Measurements from ENCODE around the gene HJV. TPM values are rescaled to one million over a fixed set of nuclear protein-coding genes. Genes with fewer than 3 reads are reported as not detected.

HJV gene
- total RNA-seq, 6 experiments from 2014 or later = 53.0 to 215 (median 109) TPM

DNA sequence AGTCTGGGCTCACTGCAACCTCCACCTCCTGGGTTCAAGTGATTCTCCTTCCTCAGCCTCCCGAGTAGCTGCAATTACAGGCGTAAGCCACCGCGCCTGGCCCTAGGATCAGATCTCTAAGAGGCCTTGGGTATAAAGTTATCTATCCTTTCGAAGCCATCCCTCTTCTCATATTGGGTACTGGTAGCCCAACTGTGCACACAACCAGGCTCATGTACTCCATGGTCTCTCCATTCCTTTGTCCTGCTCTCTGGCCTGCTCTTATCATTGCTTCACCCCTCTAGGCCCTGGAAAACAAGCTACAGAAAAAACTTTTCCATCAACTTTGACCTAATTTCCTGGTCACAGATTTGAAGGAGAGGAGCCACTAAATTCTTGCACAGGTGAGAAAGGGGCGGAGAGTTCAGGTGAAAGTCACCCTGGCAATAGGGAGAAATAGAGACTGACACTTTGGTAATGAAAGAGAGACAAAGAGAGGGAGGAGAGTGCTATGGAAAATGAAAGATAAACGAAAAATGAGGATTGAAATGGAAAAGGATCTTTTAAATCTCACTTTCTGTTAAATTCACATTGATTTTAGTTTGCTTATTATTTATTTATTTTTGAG is 31.2 kb downstream of the HJV start:
- Histone ChIP-seq H3K27me3 (no peaks in the 10 kb centered on the region), H3K27ac (peak overlapping the region in 1 of 3 donors; percentile 37), H3K4me3 (no peak overlapping the region), H3K36me3 (peaks cover 0 to 29% (median 23%) of the 10 kb centered on the region in 4 donors), H3K9me3 (no peaks in the 10 kb centered on the region), H3K4me1 (peaks cover 0 to 50% (median 19%) of the 10 kb centered on the region in 4 donors)
- intact Hi-C loops (cut with DNase I) = no loop called here
- DNase-seq = peak in 1 of 3 donors; percentile 41
- ATAC-seq = peak in 2 of 4 donors; percentile 19 to 31
- TF ChIP-seq, protein P1, sequence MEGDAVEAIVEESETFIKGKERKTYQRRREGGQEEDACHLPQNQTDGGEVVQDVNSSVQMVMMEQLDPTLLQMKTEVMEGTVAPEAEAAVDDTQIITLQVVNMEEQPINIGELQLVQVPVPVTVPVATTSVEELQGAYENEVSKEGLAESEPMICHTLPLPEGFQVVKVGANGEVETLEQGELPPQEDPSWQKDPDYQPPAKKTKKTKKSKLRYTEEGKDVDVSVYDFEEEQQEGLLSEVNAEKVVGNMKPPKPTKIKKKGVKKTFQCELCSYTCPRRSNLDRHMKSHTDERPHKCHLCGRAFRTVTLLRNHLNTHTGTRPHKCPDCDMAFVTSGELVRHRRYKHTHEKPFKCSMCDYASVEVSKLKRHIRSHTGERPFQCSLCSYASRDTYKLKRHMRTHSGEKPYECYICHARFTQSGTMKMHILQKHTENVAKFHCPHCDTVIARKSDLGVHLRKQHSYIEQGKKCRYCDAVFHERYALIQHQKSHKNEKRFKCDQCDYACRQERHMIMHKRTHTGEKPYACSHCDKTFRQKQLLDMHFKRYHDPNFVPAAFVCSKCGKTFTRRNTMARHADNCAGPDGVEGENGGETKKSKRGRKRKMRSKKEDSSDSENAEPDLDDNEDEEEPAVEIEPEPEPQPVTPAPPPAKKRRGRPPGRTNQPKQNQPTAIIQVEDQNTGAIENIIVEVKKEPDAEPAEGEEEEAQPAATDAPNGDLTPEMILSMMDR (IDR thresholded peaks at IDR 0.05) = no peak
- no peak for TF ChIP-seq POLR2A (IDR thresholded peaks at IDR 0.05)
- WGBS (ENCODE audit: insufficient coverage, low coverage, low lambda C conversion rate, missing lambda C conversion rate) = 64% methylated on average over 7 of the region's 7 CpGs

DNA sequence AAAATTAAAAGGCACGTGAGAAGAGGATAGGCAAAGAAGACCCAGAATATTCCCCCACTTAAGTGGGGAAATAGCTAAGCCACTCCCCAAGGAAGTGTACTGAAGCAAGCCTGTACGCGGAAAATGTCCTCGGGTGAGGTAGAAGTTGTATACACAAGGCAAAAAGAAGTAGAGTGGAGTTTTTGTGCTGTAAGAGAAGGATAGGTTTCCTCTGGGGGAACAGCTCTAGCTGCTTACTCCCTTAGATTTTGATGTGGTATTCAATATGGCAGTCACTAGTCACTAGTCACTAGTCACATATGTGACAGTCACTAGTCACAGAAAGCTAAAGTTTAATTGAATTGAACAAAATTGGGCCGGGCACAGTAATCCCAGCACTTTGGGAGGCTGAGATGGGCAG is 32.8 kb downstream of the HJV start:
- no peak for TF ChIP-seq POLR2A (IDR thresholded peaks at IDR 0.05)
- TF ChIP-seq, protein P1 (IDR thresholded peaks at IDR 0.05) = no peak
- no peak for ATAC-seq
- H3K27ac ChIP-seq = no peak overlapping the region
- H3K4me3 ChIP-seq = no peak overlapping the region
- intact Hi-C loops (cut with DNase I) = no loop called here
- peaks cover 0 to 13% (median 8%) of the 10 kb centered on the region in 4 donors for H3K36me3 ChIP-seq
- WGBS (ENCODE audit: insufficient coverage, low coverage, low lambda C conversion rate, missing lambda C conversion rate) = 45% methylated on average over 5 of the region's 5 CpGs
- H3K9me3 ChIP-seq = no peaks in the 10 kb centered on the region
- DNase-seq = no peak
- peaks cover 0 to 45% (median 19%) of the 10 kb centered on the region in 4 donors for H3K4me1 ChIP-seq
- H3K27me3 ChIP-seq = no peaks in the 10 kb centered on the region

DNA sequence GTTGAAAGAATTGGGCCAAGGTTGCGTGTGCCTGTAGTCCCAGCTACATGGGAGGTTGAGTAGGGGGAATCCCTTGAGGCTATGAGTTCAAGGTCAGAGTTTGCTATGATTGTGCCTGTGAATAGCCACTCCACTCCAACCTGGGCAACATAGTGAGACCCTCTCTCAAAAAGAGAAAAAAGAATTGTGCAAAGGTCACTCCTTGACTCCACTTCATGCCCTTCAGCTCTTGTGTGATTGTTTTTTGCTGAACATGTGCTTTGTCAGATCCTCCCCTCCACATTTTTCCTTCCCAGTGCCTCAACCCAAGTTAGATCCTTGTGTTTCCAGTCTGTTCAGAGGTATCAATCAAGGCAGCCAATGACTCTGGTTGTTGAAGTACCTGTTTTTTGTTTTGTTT is 33.6 kb downstream of the HJV start:
- H3K27me3 ChIP-seq = no peaks in the 10 kb centered on the region
- no peak overlapping the region for H3K4me3 ChIP-seq
- peaks cover 0 to 4% (median 1%) of the 10 kb centered on the region in 4 donors for H3K36me3 ChIP-seq
- ATAC-seq = no peak
- no peaks in the 10 kb centered on the region for H3K9me3 ChIP-seq
- H3K27ac ChIP-seq = no peak overlapping the region
- 86% methylated on average over 1 of the region's 1 CpG for WGBS (ENCODE audit: insufficient coverage, low coverage, low lambda C conversion rate, missing lambda C conversion rate)
- intact Hi-C loops (cut with DNase I) = no loop called here
- peaks cover 0 to 45% (median 15%) of the 10 kb centered on the region in 4 donors for H3K4me1 ChIP-seq
- DNase-seq = no peak
- TF ChIP-seq POLR2A (IDR thresholded peaks at IDR 0.05) = no peak
- TF ChIP-seq, protein P1 (IDR thresholded peaks at IDR 0.05) = no peak

DNA sequence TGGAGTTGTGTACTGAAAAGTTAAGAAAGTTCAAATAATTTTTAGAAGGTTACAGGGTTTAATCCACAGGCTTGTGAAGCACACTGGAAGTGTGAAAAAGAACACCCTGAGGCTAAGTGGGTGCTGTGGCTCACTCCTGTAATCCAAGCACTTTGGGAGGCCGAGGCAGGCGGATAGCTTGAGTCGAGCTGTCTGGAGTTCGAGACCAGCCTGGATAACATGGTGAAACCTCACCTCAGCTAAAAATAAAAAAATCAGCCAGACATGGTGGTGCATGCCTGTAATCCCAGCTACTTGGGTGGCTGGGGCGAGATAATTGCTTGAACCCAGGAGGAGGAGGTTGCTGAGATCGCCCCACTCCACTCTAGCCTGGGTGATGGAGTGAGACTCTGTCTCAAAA is 35.0 kb downstream of the HJV start:
- no peak for DNase-seq
- ATAC-seq = no peak
- no peaks in the 10 kb centered on the region for H3K36me3 ChIP-seq
- intact Hi-C loops (cut with DNase I) = no loop called here
- 96% methylated on average over 6 of the region's 6 CpGs for WGBS (ENCODE audit: insufficient coverage, low coverage, low lambda C conversion rate, missing lambda C conversion rate)
- H3K4me1 ChIP-seq = peaks cover 0 to 55% (median 11%) of the 10 kb centered on the region in 4 donors
- H3K27ac ChIP-seq = peak overlapping the region in 2 of 3 donors; percentile 57 to 59
- no peak for TF ChIP-seq POLR2A (IDR thresholded peaks at IDR 0.05)
- H3K27me3 ChIP-seq = no peaks in the 10 kb centered on the region
- no peaks in the 10 kb centered on the region for H3K9me3 ChIP-seq
- H3K4me3 ChIP-seq = no peak overlapping the region
